ENCODE data around the gene FETUB.

GRCh38 chr3:186697510-186697909 lies 57.3 kb downstream of the FETUB start:
- TF ChIP-seq MAX (IDR thresholded peaks at IDR 0.05), result no peak
- no peak for TF ChIP-seq CTCF (IDR thresholded peaks at IDR 0.05)
- no peak for TF ChIP-seq BHLHE40 (IDR thresholded peaks at IDR 0.05; ENCODE audit: low read depth, low read length)
- TF ChIP-seq RCOR1 (IDR thresholded peaks at IDR 0.05; ENCODE audit: low read depth, low read length), result no peak
- TF ChIP-seq EP300 (IDR thresholded peaks at IDR 0.05), result no peak
- no peak for TF ChIP-seq JUNB (IDR thresholded peaks at IDR 0.05)
- TF ChIP-seq POLR2AphosphoS2 (conservative IDR thresholded peaks at IDR 0.05; ENCODE audit: low read length), result no peak
